ENCODE measurements around the gene PRSS36.
"Not testable (repeated sequence)": the region's sequence is repeated elsewhere in the genome, so short reads cannot be mapped to it uniquely, and the experiment has no call there.

The PRSS36 gene

DNA sequence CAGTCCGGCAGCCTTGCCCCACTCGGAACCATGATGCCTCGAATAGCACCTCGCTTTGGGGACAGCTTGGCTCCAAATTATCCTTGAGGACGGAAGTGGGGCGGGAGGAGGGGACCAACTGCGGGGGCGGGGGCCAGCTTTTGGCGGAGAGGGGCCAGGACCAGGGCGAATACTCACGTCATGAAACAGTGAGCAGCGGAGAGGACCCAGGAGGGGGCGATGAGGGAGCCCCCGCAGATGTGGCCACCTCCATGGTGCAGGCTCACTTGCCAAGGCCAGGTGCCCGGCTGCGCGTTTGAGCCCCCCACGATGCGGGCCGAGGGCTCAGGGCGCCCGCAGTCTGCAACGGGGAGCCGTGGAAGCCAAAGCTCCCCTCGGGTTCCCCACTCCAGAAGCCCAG lies 970 bp downstream of the PRSS36 start:
- peak overlapping the region in 4 of 10 experiments; percentile 15 to 42 (median 34); a peak in 4 of 20 replicates for H3K4me3 ChIP-seq
- H3K4me2 ChIP-seq = peak overlapping the region; percentile 48 to 94 (median 72); a peak in 19 of 22 replicates
- H3K27ac ChIP-seq = peak overlapping the region; percentile 18 to 77 (median 57); a peak in 17 of 22 replicates
- H3K36me3 ChIP-seq = no peaks in the 10 kb centered on the region
- peak overlapping the region in 8 of 11 experiments; percentile 12 to 75 (median 60); a peak in 11 of 22 replicates for H3K9ac ChIP-seq
- H4K20me1 ChIP-seq = no peaks in the 10 kb centered on the region
- no peaks in the 10 kb centered on the region for H3K9me3 ChIP-seq (replicated peaks in 1 of 11)
- H3K4me1 ChIP-seq = peaks cover 25 to 49% (median 33%) of the 10 kb centered on the region in 10 experiments
- H3K27me3 ChIP-seq = no peaks in the 10 kb centered on the region
- TF ChIP-seq Cebpa-rat (IDR thresholded peaks at IDR 0.05) = no peak

- no peak overlapping the region for H3K4me3 ChIP-seq
- H3K36me3 ChIP-seq = no peaks in the 10 kb centered on the region
- H3K4me2 ChIP-seq = peak overlapping the region in 5 of 11 experiments; percentile 80 to 94 (median 87); a peak in 7 of 22 replicates
Observed at GRCh38 chr16:31148281-31148728, 1.6 kb downstream of the PRSS36 start.

DNA sequence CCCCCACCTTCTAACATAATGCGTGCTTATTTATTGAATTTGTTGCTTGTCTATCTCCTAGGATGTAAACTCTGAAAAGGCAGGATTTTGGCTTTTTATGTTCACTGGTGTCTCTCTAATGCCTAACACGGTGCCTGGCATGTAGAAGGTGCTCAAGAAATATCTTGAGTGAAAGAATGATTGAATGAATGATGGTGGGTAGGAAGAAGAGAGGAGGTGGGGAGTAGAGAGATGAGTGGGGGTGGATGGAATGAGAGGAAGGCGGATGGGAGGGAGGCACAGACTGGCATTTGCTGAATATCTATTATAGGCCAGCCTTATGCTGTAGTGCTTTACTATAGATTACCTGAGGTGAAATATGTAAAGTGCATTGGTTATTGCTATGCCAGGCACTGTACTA lies 2.3 kb downstream of the PRSS36 start:
- Histone ChIP-seq H4K20me1 (no peaks in the 10 kb centered on the region), H3K27ac (no peak overlapping the region), H3K36me3 (no peaks in the 10 kb centered on the region), H3K9me3 (replicated peaks in 1 of 11) (no peaks in the 10 kb centered on the region), H3K4me1 (peaks cover 32 to 56% (median 40%) of the 10 kb centered on the region in 10 experiments), H3K4me3 (no peak overlapping the region), H3K4me2 (no peak overlapping the region), H3K9ac (no peak overlapping the region), H3K27me3 (no peaks in the 10 kb centered on the region)
- no peak for TF ChIP-seq Cebpa-rat (IDR thresholded peaks at IDR 0.05)

More at GRCh38 chr16:31148281-31148728, 1.6 kb downstream of the PRSS36 start:
- Histone ChIP-seq H3K9ac (no peak overlapping the region), H3K4me1 (peaks cover 25 to 49% (median 33%) of the 10 kb centered on the region in 10 experiments), H3K27me3 (no peaks in the 10 kb centered on the region), H3K27ac (no peak overlapping the region), H4K20me1 (no peaks in the 10 kb centered on the region), H3K9me3 (replicated peaks in 1 of 11) (no peaks in the 10 kb centered on the region)
- no peak for TF ChIP-seq Cebpa-rat (IDR thresholded peaks at IDR 0.05)

GRCh38 chr16:31145398-31145990 lies 4.4 kb downstream of the PRSS36 start:
- Histone ChIP-seq H3K9ac (no peak overlapping the region), H4K20me1 (no peaks in the 10 kb centered on the region), H3K4me1 (peaks cover 38 to 54% (median 46%) of the 10 kb centered on the region in 10 experiments), H3K9me3 (replicated peaks in 1 of 11) (no peaks in the 10 kb centered on the region), H3K27me3 (no peaks in the 10 kb centered on the region), H3K4me3 (no peak overlapping the region), H3K27ac (no peak overlapping the region), H3K36me3 (no peaks in the 10 kb centered on the region), H3K4me2 (no peak overlapping the region)
- TF ChIP-seq Cebpa-rat (IDR thresholded peaks at IDR 0.05) = no peak

- H3K9ac ChIP-seq; H3K36me3 ChIP-seq; H3K27me3 ChIP-seq; H3K9me3 ChIP-seq (replicated peaks in 1 of 11); H3K4me3 ChIP-seq; H3K27ac ChIP-seq; H3K4me2 ChIP-seq; H4K20me1 ChIP-seq: not testable (repeated sequence)
- H3K4me1 ChIP-seq = peaks cover 33 to 49% (median 42%) of the 10 kb centered on the region in 10 experiments
Observed at GRCh38 chr16:31144418-31144817, 5.4 kb downstream of the PRSS36 start.

GRCh38 chr16:31143694-31144148 lies 6.1 kb downstream of the PRSS36 start:
- Histone ChIP-seq H4K20me1 (no peaks in the 10 kb centered on the region), H3K9me3 (replicated peaks in 1 of 11) (no peaks in the 10 kb centered on the region), H3K4me2 (0 out of 22 replicates have a peak overlapping the region, but pooled peaks of 1 of the 11 experiments have one; percentile 98), H3K27ac (no peak overlapping the region), H3K27me3 (no peaks in the 10 kb centered on the region), H3K36me3 (no peaks in the 10 kb centered on the region), H3K4me1 (peaks cover 27 to 49% (median 39%) of the 10 kb centered on the region in 10 experiments), H3K9ac (no peak overlapping the region), H3K4me3 (no peak overlapping the region)
- no peak for TF ChIP-seq Cebpa-rat (IDR thresholded peaks at IDR 0.05)

- Histone ChIP-seq H3K27ac (peak overlapping the region; percentile 74 to 88 (median 82); a peak in 21 of 22 replicates), H3K36me3 (no peaks in the 10 kb centered on the region), H3K9ac (peak overlapping the region; percentile 68 to 86 (median 83); a peak in 21 of 22 replicates), H3K9me3 (replicated peaks in 1 of 11) (no peaks in the 10 kb centered on the region), H3K4me3 (peak overlapping the region; percentile 48 to 71 (median 58); a peak in 18 of 20 replicates), H3K27me3 (no peaks in the 10 kb centered on the region), H4K20me1 (no peaks in the 10 kb centered on the region), H3K4me1 (peaks cover 27 to 48% (median 38%) of the 10 kb centered on the region in 10 experiments), H3K4me2 (peak overlapping the region; percentile 84 to 98 (median 95))
- TF ChIP-seq Cebpa-rat (IDR thresholded peaks at IDR 0.05) = no peak
Observed at GRCh38 chr16:31143011-31143693, 6.7 kb downstream of the PRSS36 start.

DNA sequence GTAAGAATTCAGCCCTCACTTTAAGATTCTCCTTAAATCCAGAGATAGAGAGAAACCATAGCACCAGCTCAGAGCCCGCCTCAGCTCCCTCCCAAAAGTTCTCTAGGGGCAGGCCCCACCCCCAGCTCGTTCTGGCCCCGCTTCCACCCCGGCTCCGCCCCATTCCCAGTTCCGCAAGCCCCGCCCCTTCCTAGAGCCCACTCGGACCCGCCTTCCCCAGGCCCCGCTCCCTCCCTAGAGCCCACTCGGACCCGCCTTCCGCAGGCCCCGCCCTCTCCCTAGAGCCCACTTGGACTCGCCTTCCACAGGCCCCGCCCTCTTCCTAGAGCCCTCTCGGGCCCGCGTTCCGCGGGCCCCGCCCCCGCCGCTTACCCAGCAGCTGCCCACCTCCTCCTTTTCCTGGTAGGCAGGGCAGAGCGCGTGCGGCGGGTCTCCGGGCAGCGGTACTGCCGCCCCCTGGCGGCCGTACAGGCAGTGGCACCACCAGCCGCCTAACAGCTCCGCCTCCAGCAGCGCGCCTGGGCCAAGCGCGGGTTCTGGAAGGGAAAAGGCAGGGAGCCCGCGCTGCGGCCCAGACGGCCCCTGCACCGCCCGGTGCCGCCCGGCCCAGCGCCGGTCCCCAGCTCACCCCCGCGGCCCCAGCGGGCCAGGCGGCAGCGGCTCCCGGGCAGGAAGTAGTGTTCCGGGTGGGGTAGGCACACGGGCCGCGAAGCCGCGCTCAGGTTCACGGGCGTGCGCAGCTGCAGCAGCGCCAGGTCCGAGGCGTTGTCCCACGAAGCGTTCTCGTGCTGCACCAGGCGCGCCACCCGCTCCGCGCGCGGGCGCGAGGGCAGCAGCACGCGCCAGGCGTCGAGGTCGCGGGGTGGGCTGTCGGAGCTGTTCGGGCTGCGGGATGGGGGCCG lies 7.5 kb downstream of the PRSS36 start:
- H3K4me2 ChIP-seq = peak overlapping the region; percentile 84 to 98 (median 95)
- H3K9ac ChIP-seq = peak overlapping the region; percentile 68 to 86 (median 83)
- TF ChIP-seq Cebpa-rat (IDR thresholded peaks at IDR 0.05) = no peak
- H3K27me3 ChIP-seq = no peaks in the 10 kb centered on the region
- no peaks in the 10 kb centered on the region for H3K9me3 ChIP-seq (replicated peaks in 1 of 11)
- peak overlapping the region; percentile 74 to 88 (median 82) for H3K27ac ChIP-seq
- H4K20me1 ChIP-seq = no peaks in the 10 kb centered on the region
- peaks cover 27 to 47% (median 37%) of the 10 kb centered on the region in 10 experiments for H3K4me1 ChIP-seq
- no peaks in the 10 kb centered on the region for H3K36me3 ChIP-seq
- peak overlapping the region; percentile 48 to 71 (median 58) for H3K4me3 ChIP-seq
